ENCODE measurements around the gene SLC2A9. TPM values are rescaled to one million over a fixed set of nuclear protein-coding genes. Genes with fewer than 3 reads are reported as not detected.

SLC2A9 gene
- total and polyA plus RNA-seq, 2 of the 13 experiments (the other 11 are each of a cell fraction or from before 2014, with no cell fraction given): 36.2 to 42.3 TPM

- TF ChIP-seq ZNF609 (CRISPR knock-in tag; IDR thresholded peaks at IDR 0.05; ENCODE audit: borderline replicate concordance) (no peak), ZNF205 (CRISPR knock-in tag; IDR thresholded peaks at IDR 0.05) (no peak), ZNF136 (CRISPR knock-in tag; IDR thresholded peaks at IDR 0.05; ENCODE audit: low read depth) (no peak), MIER3 (CRISPR knock-in tag; IDR thresholded peaks at IDR 0.05; ENCODE audit: borderline replicate concordance) (0 out of 2 replicates have a peak, but pooled peaks have one; percentile 33), ZNF614 (CRISPR knock-in tag; IDR thresholded peaks at IDR 0.05; ENCODE audit: borderline replicate concordance) (0 out of 2 replicates have a peak, but pooled peaks have one; percentile 28), MAFG (CRISPR knock-in tag; IDR thresholded peaks at IDR 0.05) (0 out of 2 replicates have a peak, but pooled peaks have one; percentile 43), ZNF282 (IDR thresholded peaks at IDR 0.05; ENCODE audit: partially characterized antibody) (no peak), ZNF580 (CRISPR knock-in tag; IDR thresholded peaks at IDR 0.05; ENCODE audit: borderline replicate concordance, low read depth) (0 out of 2 replicates have a peak, but pooled peaks have one; percentile 23), CEBPB (IDR thresholded peaks at IDR 0.05; ENCODE audit: borderline replicate concordance, low read depth, low read length) (peak; percentile 9; the same call in 1 of the 2 replicates), SOX13 (IDR thresholded peaks at IDR 0.05) (no peak), SOX13 (CRISPR knock-in tag; conservative IDR thresholded peaks at IDR 0.05 in 1 of 2, IDR thresholded peaks at IDR 0.05 in 1 of 2) (peak in 1 of 2 experiments; percentile 42; a peak in 1 of 4 replicates), ZBTB21 (CRISPR knock-in tag; IDR thresholded peaks at IDR 0.05) (peak; percentile 79), NR2F6 (IDR thresholded peaks at IDR 0.05) (no peak), NR2F6 (CRISPR knock-in tag; IDR thresholded peaks at IDR 0.05) (peak; percentile 60; the same call in 1 of the 2 replicates), TEAD3 (CRISPR knock-in tag; optimal IDR thresholded peaks at IDR 0.05; ENCODE audit: borderline replicate concordance) (peak; percentile 43), ZEB1 (IDR thresholded peaks at IDR 0.05; ENCODE audit: insufficient replicate concordance, low read depth) (peak; percentile 39), DNMT3B (CRISPR knock-in tag; conservative IDR thresholded peaks at IDR 0.05) (0 out of 2 replicates have a peak, but pooled peaks have one; percentile 50), RCOR2 (CRISPR knock-in tag; IDR thresholded peaks at IDR 0.05) (no peak; the same call in 1 of the 2 replicates), CREB1 (IDR thresholded peaks at IDR 0.05) (peak; percentile 42; the same call in 1 of the 2 replicates), CREB1 (CRISPR knock-in tag; IDR thresholded peaks at IDR 0.05) (peak; percentile 51), ZNF333 (CRISPR knock-in tag; IDR thresholded peaks at IDR 0.05; ENCODE audit: borderline replicate concordance) (no peak), ATF3 (CRISPR knock-in tag; IDR thresholded peaks at IDR 0.05) (peak; percentile 64; the same call in 1 of the 2 replicates)
- TF ChIP-seq, protein P1, sequence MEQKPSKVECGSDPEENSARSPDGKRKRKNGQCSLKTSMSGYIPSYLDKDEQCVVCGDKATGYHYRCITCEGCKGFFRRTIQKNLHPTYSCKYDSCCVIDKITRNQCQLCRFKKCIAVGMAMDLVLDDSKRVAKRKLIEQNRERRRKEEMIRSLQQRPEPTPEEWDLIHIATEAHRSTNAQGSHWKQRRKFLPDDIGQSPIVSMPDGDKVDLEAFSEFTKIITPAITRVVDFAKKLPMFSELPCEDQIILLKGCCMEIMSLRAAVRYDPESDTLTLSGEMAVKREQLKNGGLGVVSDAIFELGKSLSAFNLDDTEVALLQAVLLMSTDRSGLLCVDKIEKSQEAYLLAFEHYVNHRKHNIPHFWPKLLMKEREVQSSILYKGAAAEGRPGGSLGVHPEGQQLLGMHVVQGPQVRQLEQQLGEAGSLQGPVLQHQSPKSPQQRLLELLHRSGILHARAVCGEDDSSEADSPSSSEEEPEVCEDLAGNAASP (CRISPR knock-in tag; IDR thresholded peaks at IDR 0.05; ENCODE audit: borderline replicate concordance): peak; percentile 52; the same call in 1 of the 2 replicates
- TF ChIP-seq, protein P2, sequence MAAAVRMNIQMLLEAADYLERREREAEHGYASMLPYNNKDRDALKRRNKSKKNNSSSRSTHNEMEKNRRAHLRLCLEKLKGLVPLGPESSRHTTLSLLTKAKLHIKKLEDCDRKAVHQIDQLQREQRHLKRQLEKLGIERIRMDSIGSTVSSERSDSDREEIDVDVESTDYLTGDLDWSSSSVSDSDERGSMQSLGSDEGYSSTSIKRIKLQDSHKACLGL (CRISPR knock-in tag; IDR thresholded peaks at IDR 0.05): no peak
Observed at GRCh38 chr4:10032625-10033024, 11.3 kb upstream of the SLC2A9 start (continued).

Data from HepG2 (cell line).